Transverse colon (tissue), 4 donors: ENCODE data around the gene ENOX1. TPM values are rescaled to one million over a fixed set of nuclear protein-coding genes. Genes with fewer than 3 reads are reported as not detected.
"Not testable (repeated sequence)": the region's sequence is repeated elsewhere in the genome, so short reads cannot be mapped to it uniquely, and the experiment has no call there.

Source experiments
- DNase-seq: peaks from one replicate; pipeline ENCODE4 v3.0.0-alpha.2; 2019
- H3K27ac ChIP-seq, 4 donors: fragments of 200-600 bp; sonication (generic); 2 replicates each; pipeline ENCODE4 v1.5.1; 2016 to 2018; ENCODE audit warnings: inconsistent platforms in 4 of 4
- H3K27me3 ChIP-seq: fragments of 200-600 bp; sonication (generic); 2 replicates; pipeline ENCODE4 v1.5.1; 2017; ENCODE audit warnings: inconsistent platforms
- H3K36me3 ChIP-seq, 4 donors: fragments of 200-600 bp; sonication (generic); 2 replicates each; pipeline ENCODE4 v1.5.1; 2017 to 2019; ENCODE audit warnings: inconsistent platforms in 4 of 4
- H3K4me1 ChIP-seq, 4 donors: fragments of 200-600 bp; sonication (generic); 2 replicates each; pipeline ENCODE4 v1.5.1; 2017 to 2020; ENCODE audit warnings: inconsistent platforms in 4 of 4
- H3K4me3 ChIP-seq, 4 donors: fragments of 200-600 bp; sonication (generic); 1 replicate in 1 of 4; 2 replicates in 3 of 4; pipeline versions ENCODE4 v1.5.1 to v1.6.1; 2017 to 2019; ENCODE audit warnings: inconsistent platforms in 4 of 4
- H3K9me3 ChIP-seq, 2 donors: fragments of 200-600 bp; sonication (generic); 2 replicates each; pipeline ENCODE4 v1.5.1; 2017 to 2019; ENCODE audit warnings: inconsistent platforms in 2 of 2
- CTCF ChIP-seq, 5 experiments: fragments of 200-600 bp in 3 of 5; fragments of 450-650 bp in 2 of 5; sonication (generic) in 3 of 5; IDR thresholded peaks; 1 replicate in 2 of 5; 2 replicates in 3 of 5; pipeline ENCODE4 v1.5.1; 2016 to 2017; ENCODE audit warnings: antibody characterized with exemption in 5 of 5, inconsistent platforms in 3 of 5, mild to moderate bottlenecking in 2 of 5, moderate library complexity in 1 of 5
- EP300 ChIP-seq: sonication (generic); formaldehyde crosslinking; IDR thresholded peaks from one replicate; pipeline ENCODE4 v1.6.1; 2017; ENCODE audit warnings: antibody characterized with exemption, low read depth
- POLR2A ChIP-seq: fragments of 450-650 bp; IDR thresholded peaks from one replicate; pipeline ENCODE4 v1.6.1; 2016; ENCODE audit warnings: antibody characterized with exemption, mild to moderate bottlenecking, moderate library complexity
- POLR2AphosphoS5 ChIP-seq, 3 donors: sonication (generic); formaldehyde crosslinking; IDR thresholded peaks; one replicate each; pipeline ENCODE4 v1.6.1; 2016; ENCODE audit warnings: antibody characterized with exemption in 3 of 3
- WGBS, 2 donors: methylation state at CpG; one replicate each; pipeline ENCODE4 v1.1.5; 2018; ENCODE audit warnings: low coverage in 1 of 2; 5-methylcytosine and 5-hydroxymethylcytosine counted together
- in situ Hi-C, 4 donors: fragments of 200-750 bp; cut with MboI; loops; one replicate each; pipeline versions ENCODE4 v1.15.0 to v1.15.1; 2017; ENCODE audit warnings: low sequenced_read_pairs in 3 of 4, low pct_ligation_motif_present in 1 of 4, low pct_unique_long_range_greater_than_20kb in 1 of 4
- intact Hi-C: fragments of 100-400 bp; cut with DNase I; formaldehyde crosslinking; loops from one replicate; pipeline ENCODE4 v1.15.1; 2023; ENCODE audit warnings: low total_unique reads
- total RNA-seq, 4 donors: library from RNA; depleted of rRNA; stranded (reverse); fragments of >200 nt; gene quantifications; one replicate each; pipeline ENCODE4 v1.1.0, GENCODE V29; 2016

Gene ENOX1
- total RNA-seq, 4 donors from 2014 or later: 1.5 to 6.4 (median 2.2) TPM

- H3K36me3 ChIP-seq: no peaks in the 10 kb centered on the region
- intact Hi-C loops: no loop called here
- H3K27ac ChIP-seq: no peak overlapping the region
- H3K27me3 ChIP-seq: no peaks in the 10 kb centered on the region
- no peak overlapping the region for H3K4me3 ChIP-seq
- DNase-seq: no peak
- no peaks in the 10 kb centered on the region for H3K9me3 ChIP-seq
- peaks cover 0 to 9% (median 0%) of the 10 kb centered on the region in 4 donors for H3K4me1 ChIP-seq
- no peak for TF ChIP-seq CTCF (IDR thresholded peaks at IDR 0.05)
- no peak for TF ChIP-seq POLR2AphosphoS5 (IDR thresholded peaks at IDR 0.05)
- TF ChIP-seq POLR2A: no peak
- no peak for TF ChIP-seq EP300
- 40 to 89% methylated on average over 1 of the region's 1 CpG for WGBS, 2 donors
- in situ Hi-C loops: no loop called here
Measured at GRCh38 chr13:43425234-43425633, 361.5 kb downstream of the ENOX1 start.

GRCh38 chr13:43424412-43424811, 362.4 kb downstream of the ENOX1 start:
- no peak for TF ChIP-seq POLR2AphosphoS5 (IDR thresholded peaks at IDR 0.05)
- no peak for TF ChIP-seq POLR2A
- TF ChIP-seq EP300: no peak
- no peak for TF ChIP-seq CTCF (IDR thresholded peaks at IDR 0.05)
- WGBS, 2 donors: 81 to 95% methylated on average over 3 of the region's 3 CpGs
- peaks cover 0 to 9% (median 0%) of the 10 kb centered on the region in 4 donors for H3K4me1 ChIP-seq
- H3K27me3 ChIP-seq: no peaks in the 10 kb centered on the region
- no peak overlapping the region for H3K27ac ChIP-seq
- H3K9me3 ChIP-seq: no peaks in the 10 kb centered on the region
- intact Hi-C loops: no loop called here
- no peaks in the 10 kb centered on the region for H3K36me3 ChIP-seq
- H3K4me3 ChIP-seq: no peak overlapping the region
- in situ Hi-C loops: no loop called here
- DNase-seq: no peak

GRCh38 chr13:43422116-43422515, 364.7 kb downstream of the ENOX1 start:
- DNase-seq: no peak
- in situ Hi-C loops: no loop called here
- no peaks in the 10 kb centered on the region for H3K27me3 ChIP-seq
- intact Hi-C loops: no loop called here
- H3K4me1 ChIP-seq: peaks cover 0 to 9% (median 0%) of the 10 kb centered on the region in 4 donors
- H3K4me3 ChIP-seq: no peak overlapping the region
- H3K9me3 ChIP-seq: no peaks in the 10 kb centered on the region
- no peak overlapping the region for H3K27ac ChIP-seq
- no peaks in the 10 kb centered on the region for H3K36me3 ChIP-seq
- TF ChIP-seq POLR2AphosphoS5 (IDR thresholded peaks at IDR 0.05) (no peak), CTCF (IDR thresholded peaks at IDR 0.05) (no peak), POLR2A (no peak), EP300 (no peak)

DNA sequence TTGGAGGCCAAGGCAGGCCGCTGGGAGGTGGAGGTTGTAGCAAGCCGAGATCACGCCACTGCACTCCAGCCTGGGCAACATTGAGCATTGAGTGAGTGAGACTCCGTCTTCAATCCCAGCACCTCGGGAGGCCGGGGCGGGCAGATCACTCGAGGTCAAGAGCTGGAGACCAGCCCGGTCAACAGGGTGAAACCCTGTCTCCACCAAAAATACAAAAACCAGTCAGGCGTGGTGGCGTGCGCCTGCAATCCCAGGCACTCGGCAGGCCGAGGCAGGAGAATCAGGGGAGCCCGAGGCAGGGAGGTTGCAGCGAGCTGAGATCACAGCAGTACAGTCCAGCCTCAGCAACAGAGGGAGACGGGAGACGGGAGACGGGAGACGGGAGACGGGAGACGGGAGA, 369.9 kb downstream of the ENOX1 start:
- in situ Hi-C loops, H3K9me3 ChIP-seq, H3K4me3 ChIP-seq, intact Hi-C loops, DNase-seq, H3K27me3 ChIP-seq, H3K27ac ChIP-seq, H3K4me1 ChIP-seq, H3K36me3 ChIP-seq: not testable (repeated sequence)
- WGBS, 2 donors: 90 to 96% methylated on average over 6 to 15 of the region's 22 CpGs

DNA sequence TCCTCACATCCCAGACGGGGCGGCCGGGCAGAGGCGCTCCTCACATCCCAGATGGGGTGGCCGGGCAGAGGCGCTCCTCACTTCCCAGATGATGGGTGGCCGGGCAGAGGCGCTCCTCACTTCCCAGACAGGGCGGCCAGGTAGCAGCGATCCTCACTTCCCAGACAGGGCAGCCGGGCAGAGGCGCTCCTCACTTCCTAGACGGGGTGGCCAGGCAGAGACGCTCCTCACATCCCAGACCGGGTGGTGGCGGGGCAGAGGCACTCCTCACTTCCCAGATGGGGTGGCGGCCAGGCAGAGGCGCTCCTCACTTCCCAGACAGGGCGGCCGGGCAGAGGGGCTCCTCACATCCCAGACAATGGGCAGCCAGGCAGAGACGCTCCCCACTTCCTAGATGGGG, 370.4 kb downstream of the ENOX1 start:
- H3K4me3 ChIP-seq, in situ Hi-C loops, H3K9me3 ChIP-seq, intact Hi-C loops, H3K4me1 ChIP-seq, H3K27ac ChIP-seq, DNase-seq, H3K36me3 ChIP-seq, H3K27me3 ChIP-seq: not testable (repeated sequence)
- 93% methylated on average over 17 of the region's 21 CpGs; no CpG with 5 or more reads in 1 of the 2 donors for WGBS, 2 donors

DNA sequence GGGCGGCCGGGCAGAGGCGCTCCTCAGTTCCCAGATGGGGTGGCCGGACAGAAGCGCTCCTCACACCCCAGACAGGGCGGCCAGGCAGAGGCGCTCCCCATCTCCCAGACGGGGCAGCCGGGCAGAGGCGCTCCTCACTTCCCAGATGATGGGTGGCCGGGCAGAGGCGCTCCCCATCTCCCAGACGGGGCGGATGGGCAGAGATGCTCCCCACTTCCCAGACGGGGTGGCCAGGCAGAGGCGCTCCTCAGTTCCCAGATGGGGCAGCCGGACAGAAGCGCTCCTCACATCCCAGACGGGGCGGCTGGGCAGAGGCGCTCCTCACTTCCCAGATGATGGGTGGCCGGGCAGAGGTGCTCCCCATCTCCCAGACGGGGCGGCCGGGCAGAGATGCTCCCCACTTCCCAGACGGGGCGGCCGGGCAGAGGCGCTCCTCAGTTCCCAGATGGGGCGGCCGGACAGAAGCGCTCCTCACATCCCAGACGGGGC, 370.8 kb downstream of the ENOX1 start:
- DNase-seq, H3K4me1 ChIP-seq, H3K9me3 ChIP-seq, H3K27ac ChIP-seq, H3K36me3 ChIP-seq, H3K27me3 ChIP-seq, H3K4me3 ChIP-seq, intact Hi-C loops, in situ Hi-C loops: not testable (repeated sequence)
- WGBS, 2 donors: 89% methylated on average over 12 of the region's 33 CpGs; no CpG with 5 or more reads in 1 of the 2 donors
